GM12878 (cell line): ENCODE data around the gene RUFY4. TPM values are rescaled to one million over a fixed set of nuclear protein-coding genes. Genes with fewer than 3 reads are reported as not detected.

Experiments
- ATAC-seq: fragments of 200-7000 bp; cut with Tn5 transposase; 3 replicates; pipeline ENCODE4 v1.9.1; 2020; ENCODE audit warnings: mild to moderate bottlenecking, moderate library complexity
- BruUV-seq: library from RNA; stranded (reverse); fragments of 400-500 nt; replicated peaks from 2 replicates; lab custom pipeline; 2021; lab: Mats Ljungman, UMichigan
- CTCF ChIA-PET: fragments of 300-600 bp; sonication (Branson Sonifier 250); formaldehyde crosslinking; extraction: SDS; loops from one replicate; lab custom pipeline; 2021; ENCODE audit warnings: inconsistent platforms; lab: Yijun Ruan, JAX
- POLR2A ChIA-PET: fragments of 350-600 bp; formaldehyde crosslinking; extraction: SDS; loops from one replicate; lab custom pipeline; 2021; ENCODE audit warnings: inconsistent platforms; lab: Charles Lee
- RAD21 ChIA-PET: fragments of 300-600 bp; sonication (Branson Sonifier 250); formaldehyde crosslinking; loops from one replicate; lab custom pipeline; 2023; ENCODE audit warnings: antibody characterized with exemption; ENCODE audit not compliant: unreplicated experiment; lab: Charles Lee
- SMC1A ChIA-PET: fragments of 300-600 bp; sonication (Branson Sonifier 250); formaldehyde crosslinking; loops from one replicate; lab custom pipeline; 2023; ENCODE audit not compliant: unreplicated experiment, uncharacterized antibody; lab: Charles Lee
- DNase-seq: peaks from one replicate; pipeline ENCODE4 v3.0.0-alpha.2; 2011; ENCODE audit warnings: low read depth, low spot score
- FAIRE-seq: peaks from 3 replicates; lab custom pipeline; 2011; peaks lifted over from hg19 to GRCh38; lab: Jason Lieb, UNC
- H2AFZ ChIP-seq: 2 replicates; pipeline ENCODE4 v1.6.0; 2011; ENCODE audit warnings: low read depth, low read length, control low read depth; ENCODE audit not compliant: control insufficient read depth
- H3K27ac ChIP-seq: 2 replicates; pipeline ENCODE4 v1.5.1; 2011; ENCODE audit warnings: control low read depth; ENCODE audit not compliant: control insufficient read depth, insufficient read depth
- H3K27me3 ChIP-seq, 2 experiments: replicated peaks in 1 of 2; 2 replicates each; pipeline versions ENCODE4 v1.6.0 to v1.6.1; 2011; ENCODE audit warnings: low read length in 1 of 2; ENCODE audit not compliant: control insufficient read depth in 2 of 2, insufficient read depth in 2 of 2
- H3K36me3 ChIP-seq, 2 experiments: 2 replicates each; pipeline ENCODE4 v1.5.1; 2011; ENCODE audit warnings: low read length in 1 of 2; ENCODE audit not compliant: control insufficient read depth in 2 of 2, insufficient read depth in 2 of 2
- H3K4me1 ChIP-seq: 2 replicates; pipeline ENCODE4 v1.6.1; 2011; ENCODE audit warnings: mild to moderate bottlenecking, low read length, moderate library complexity, mixed read lengths; ENCODE audit not compliant: control insufficient read depth, insufficient read depth
- H3K4me2 ChIP-seq: 2 replicates; pipeline ENCODE4 v1.6.0; 2011; ENCODE audit warnings: control low read depth; ENCODE audit not compliant: control insufficient read depth, insufficient read depth
- H3K4me3 ChIP-seq: fragments of 200-600 bp; sonication (generic); 2 replicates; pipeline ENCODE4 v1.5.1; 2016
- H3K79me2 ChIP-seq: 2 replicates; pipeline ENCODE4 v1.6.0; 2011; ENCODE audit warnings: low read length; ENCODE audit not compliant: control insufficient read depth, insufficient read depth
- H3K9ac ChIP-seq: 2 replicates; pipeline ENCODE4 v1.8.0; 2011; ENCODE audit warnings: low read length, control low read depth, mixed read lengths; ENCODE audit not compliant: control insufficient read depth, insufficient read depth
- H3K9me3 ChIP-seq: replicated peaks from 3 replicates; pipeline ENCODE4 v1.5.1; 2011; ENCODE audit warnings: mild to moderate bottlenecking, low read length; ENCODE audit not compliant: control insufficient read depth, insufficient read depth
- H4K20me1 ChIP-seq: 2 replicates; pipeline ENCODE4 v1.6.0; 2011; ENCODE audit not compliant: control insufficient read depth, insufficient read depth
- CUX1 ChIP-seq: IDR thresholded peaks from 2 replicates; pipeline ENCODE4 v1.6.1; 2012; ENCODE audit warnings: improper control_type of control experiment, low read depth, low read length; ENCODE audit not compliant: insufficient replicate concordance
- IKZF2 ChIP-seq, 2 experiments: fragments of 450-650 bp; IDR thresholded peaks; 2 replicates each; pipeline ENCODE4 v1.6.1; 2017; ENCODE audit warnings: mild to moderate bottlenecking in 2 of 2, moderate library complexity in 2 of 2
- JUND ChIP-seq: IDR thresholded peaks from 2 replicates; pipeline ENCODE4 v1.6.1; 2012; ENCODE audit warnings: low read depth, mild to moderate bottlenecking, low read length, improper control_type of control experiment, moderate library complexity
- MAX ChIP-seq: IDR thresholded peaks from 2 replicates; pipeline ENCODE4 v1.6.1; 2012; ENCODE audit warnings: low read depth, low read length, improper control_type of control experiment
- NFXL1 ChIP-seq: fragments of 450-650 bp; IDR thresholded peaks from 2 replicates; pipeline ENCODE4 v1.6.1; 2017; ENCODE audit warnings: antibody characterized with exemption, mild to moderate bottlenecking, borderline replicate concordance
- POLR2A ChIP-seq: IDR thresholded peaks from 2 replicates; pipeline ENCODE4 v1.6.1; 2011; ENCODE audit warnings: low read depth, mild to moderate bottlenecking, low read length
- ZNF384 ChIP-seq: IDR thresholded peaks from 2 replicates; pipeline ENCODE4 v1.6.1; 2012; ENCODE audit warnings: low read depth, mild to moderate bottlenecking, low read length, improper control_type of control experiment, borderline replicate concordance
- WGBS: methylation state at CpG from one replicate; pipeline ENCODE4 v1.1.6; 2016; ENCODE audit warnings: low lambda C conversion rate; ENCODE audit not compliant: insufficient replicate concordance, insufficient coverage; ENCODE audit errors: missing lambda C conversion rate; 5-methylcytosine and 5-hydroxymethylcytosine counted together
- in situ Hi-C: fragments of 300-500 bp; cut with MboI; formaldehyde crosslinking; loops from 9 replicates; pipeline ENCODE4 v1.14.3; 2018; ENCODE audit warnings: mixed read lengths
- intact Hi-C: fragments of 100-400 bp; cut with micrococcal nuclease; formaldehyde crosslinking; loops from one replicate; pipeline ENCODE4 v1.14.2; 2022; ENCODE audit not compliant: unreplicated experiment
- polyA plus RNA-seq, 11 experiments: library from polyadenylated mRNA; depleted of rRNA in 4 of 11; unstranded in 6 of 11; stranded (reverse) in 5 of 11; fragments of >200 nt; fragmentation: Nextera tagmentation in 4 of 11; fragmentation: Illumina TruSeq in 1 of 11; extraction: Ambion mirVana in 4 of 11; extraction: Trizol in 1 of 11; gene quantifications; 1 replicate in 1 of 11; 2 replicates in 10 of 11; pipeline versions ENCODE4 v1.2.1 to v1.2.3, GENCODE V29; 2011 to 2016; ENCODE audit warnings: inconsistent platforms in 2 of 11, missing spikeins in 2 of 11, low read depth in 1 of 11
- total RNA-seq, 4 experiments: library from RNA; depleted of rRNA in 3 of 4; stranded (reverse); fragments of >200 nt in 3 of 4; fragmentation: Illumina TruSeq in 1 of 4; extraction: Trizol in 1 of 4; gene quantifications; 2 replicates each; pipeline versions ENCODE4 v1.2.1 to v1.2.3, GENCODE V29; 2013 to 2021
- TF ChIP-seq, protein P1 (sequence below): fragments of 450-650 bp; IDR thresholded peaks from 2 replicates; pipeline ENCODE4 v1.6.1; 2017; ENCODE audit warnings: mild to moderate bottlenecking, low read depth, inconsistent platforms; ENCODE audit not compliant: poor library complexity, severe bottlenecking

RUFY4 gene
- total and polyA plus RNA-seq, 10 of the 15 experiments (the other 5 are each of a cell fraction or from before 2014, with no cell fraction given) = 0.05 to 2.7 (median 0.90) TPM

DNA sequence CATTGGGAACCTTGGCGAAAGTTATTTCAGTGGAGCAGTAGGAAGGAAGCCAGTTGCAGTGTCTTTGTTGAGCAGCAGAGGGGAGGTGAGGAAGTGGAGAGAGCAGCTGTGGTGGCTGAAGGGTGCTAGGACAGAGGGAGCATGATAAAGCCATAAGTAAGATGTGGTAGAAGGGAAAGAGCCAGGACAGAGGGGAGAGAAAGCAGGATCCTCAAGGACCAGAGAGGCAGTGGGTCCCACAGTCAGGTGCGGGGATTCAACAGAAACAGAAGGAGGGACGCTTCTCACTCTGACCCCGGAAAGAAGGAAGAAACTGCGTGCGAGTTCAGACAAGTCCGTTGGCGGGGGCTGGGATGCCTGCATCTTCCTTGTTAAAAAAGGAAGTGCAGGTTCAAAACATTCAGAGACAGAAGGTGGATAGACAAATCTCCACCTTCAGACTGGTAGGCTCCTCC is 56.6 kb downstream of the RUFY4 start, which contains the start of gene CXCR2:
TSS of gene CXCR2 (plus strand) at position 403 of the 455 bp plus-strand sequence. CDS start 8,774 bp downstream, outside the sequence.
- intact Hi-C loops (no loop called here), in situ Hi-C loops (no loop called here)
- peak within 1 kb of the TSS; percentile 17; the same call in 1 of the 2 replicates for H3K4me2 ChIP-seq
- H3K4me3 ChIP-seq = no peak within 1 kb of the TSS
- ChIA-PET POLR2A (no interaction called here), RAD21 (no interaction called here), CTCF (interaction anchor here (0.8 kb wide), 1 partner anchor 336 kb away, joined by 3 read pairs; no protein-coding TSS in a partner anchor), SMC1A (interaction anchor here (1.1 kb wide), 1 partner anchor 8 kb away, joined by 3 read pairs; no protein-coding TSS in a partner anchor)
- 7% methylated on average over 8 of the region's 8 CpGs for WGBS
- H3K9me3 ChIP-seq = peaks cover 2% of the 10 kb centered on the region
- DNase-seq = no peak
- H3K27me3 ChIP-seq = 0 out of 4 replicates have a peak, but pooled peaks cover 0 to 2% of the 10 kb centered on the region in 2 experiments
- no peaks in the 10 kb centered on the region for H3K36me3 ChIP-seq
- peak within 1 kb of the TSS; percentile 61 for H2AFZ ChIP-seq
- no peaks in the 10 kb centered on the region for H3K79me2 ChIP-seq
- H3K27ac ChIP-seq = no peak within 1 kb of the TSS
- TF ChIP-seq IKZF2 (IDR thresholded peaks at IDR 0.05) (no peak), NFXL1 (no peak), POLR2A (no peak), MAX (no peak)
- no peaks in the 10 kb centered on the region for H4K20me1 ChIP-seq
- BruUV-seq = no TSS peak
- H3K9ac ChIP-seq = no peak within 1 kb of the TSS
- ATAC-seq = peak; percentile 54; the same call in 2 of the 3 replicates
- H3K4me1 ChIP-seq = no peaks in the 10 kb centered on the region
- no peak for FAIRE-seq

- no peak for FAIRE-seq
- TF ChIP-seq, protein P1, sequence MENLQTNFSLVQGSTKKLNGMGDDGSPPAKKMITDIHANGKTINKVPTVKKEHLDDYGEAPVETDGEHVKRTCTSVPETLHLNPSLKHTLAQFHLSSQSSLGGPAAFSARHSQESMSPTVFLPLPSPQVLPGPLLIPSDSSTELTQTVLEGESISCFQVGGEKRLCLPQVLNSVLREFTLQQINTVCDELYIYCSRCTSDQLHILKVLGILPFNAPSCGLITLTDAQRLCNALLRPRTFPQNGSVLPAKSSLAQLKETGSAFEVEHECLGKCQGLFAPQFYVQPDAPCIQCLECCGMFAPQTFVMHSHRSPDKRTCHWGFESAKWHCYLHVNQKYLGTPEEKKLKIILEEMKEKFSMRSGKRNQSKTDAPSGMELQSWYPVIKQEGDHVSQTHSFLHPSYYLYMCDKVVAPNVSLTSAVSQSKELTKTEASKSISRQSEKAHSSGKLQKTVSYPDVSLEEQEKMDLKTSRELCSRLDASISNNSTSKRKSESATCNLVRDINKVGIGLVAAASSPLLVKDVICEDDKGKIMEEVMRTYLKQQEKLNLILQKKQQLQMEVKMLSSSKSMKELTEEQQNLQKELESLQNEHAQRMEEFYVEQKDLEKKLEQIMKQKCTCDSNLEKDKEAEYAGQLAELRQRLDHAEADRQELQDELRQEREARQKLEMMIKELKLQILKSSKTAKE = no peak
- TF ChIP-seq JUND = no peak
- no peak for TF ChIP-seq CUX1
- TF ChIP-seq ZNF384 = no peak
These were observed 58.9 kb downstream of the RUFY4 start for GRCh38 chr2:218127929-218128455.

More at GRCh38 chr2:218127929-218128455, 58.9 kb downstream of the RUFY4 start:
- no peaks in the 10 kb centered on the region for H3K9me3 ChIP-seq
- H3K9ac ChIP-seq = no peak overlapping the region
- no peaks in the 10 kb centered on the region for H4K20me1 ChIP-seq
- no TSS peak for BruUV-seq
- H3K27me3 ChIP-seq = 0 out of 4 replicates have a peak, but pooled peaks cover 0 to 2% of the 10 kb centered on the region in 2 experiments
- no peak overlapping the region for H3K27ac ChIP-seq
- ChIA-PET POLR2A (no interaction called here), SMC1A (no interaction called here), CTCF (no interaction called here), RAD21 (no interaction called here)
- in situ Hi-C loops = no loop called here
- no peak for ATAC-seq
- H3K4me1 ChIP-seq = no peaks in the 10 kb centered on the region
- H2AFZ ChIP-seq = no peak overlapping the region
- 19% methylated on average over 3 of the region's 3 CpGs for WGBS
- no peak overlapping the region for H3K4me2 ChIP-seq
- H3K79me2 ChIP-seq = no peaks in the 10 kb centered on the region
- DNase-seq = no peak
- no peaks in the 10 kb centered on the region for H3K36me3 ChIP-seq
- no peak overlapping the region for H3K4me3 ChIP-seq
- intact Hi-C loops = no loop called here
